Neural cell (in vitro differentiated cells): ENCODE measurements around the gene FOXD4. TPM values are rescaled to one million over a fixed set of nuclear protein-coding genes. Genes with fewer than 3 reads are reported as not detected.
A peak's percentile ranks its signal among the peaks of the same experiment; 100 is the strongest.
"Not testable (repeated sequence)": the region's sequence is repeated elsewhere in the genome, so short reads cannot be mapped to it uniquely, and the experiment has no call there.

Source experiments
- H2AFZ ChIP-seq: fragments of 200-600, 300-800 bp; sonication (generic), shearing (Covaris generic); 2 replicates; pipeline ENCODE4 v1.6.0; 2014; ENCODE audit warnings: low read depth, mild to moderate bottlenecking, antibody characterized with exemption, low read length, moderate library complexity
- H3F3A ChIP-seq: fragments of 200-600 bp; shearing (Covaris generic); 2 replicates; pipeline ENCODE4 v1.6.1; 2016; ENCODE audit warnings: mild to moderate bottlenecking, moderate library complexity, mixed read lengths, antibody characterized with exemption, low read length; ENCODE audit not compliant: insufficient read depth, poor library complexity, severe bottlenecking
- H3K27ac ChIP-seq: fragments of 200-600, 300-800 bp; sonication (generic), shearing (Covaris generic); 2 replicates; pipeline ENCODE4 v1.5.1; 2014; ENCODE audit warnings: mild to moderate bottlenecking, low read length, moderate library complexity
- H3K27me3 ChIP-seq: fragments of 300-800, 200-600 bp; sonication (generic), shearing (Covaris generic); 2 replicates; pipeline ENCODE4 v1.6.0; 2014; ENCODE audit warnings: mild to moderate bottlenecking, low read depth, low read length, moderate library complexity; ENCODE audit not compliant: insufficient read depth
- H3K36me3 ChIP-seq: fragments of 300-800, 200-600 bp; sonication (generic), shearing (Covaris generic); 2 replicates; pipeline ENCODE4 v1.5.1; 2014; ENCODE audit warnings: mild to moderate bottlenecking, antibody characterized with exemption, low read length, moderate library complexity; ENCODE audit not compliant: insufficient read depth
- H3K4me2 ChIP-seq: fragments of 300-800, 200-600 bp; sonication (generic), shearing (Covaris generic); 2 replicates; pipeline ENCODE4 v1.6.0; 2014; ENCODE audit warnings: mild to moderate bottlenecking, low read length
- H3K4me3 ChIP-seq: fragments of 300-800, 200-600 bp; sonication (generic), shearing (Covaris generic); 2 replicates; pipeline ENCODE4 v1.5.1; 2014; ENCODE audit warnings: mild to moderate bottlenecking, low read length, moderate library complexity
- H3K79me2 ChIP-seq: fragments of 200-600 bp; shearing (Covaris generic); replicated peaks from 2 replicates; pipeline ENCODE4 v1.6.0; 2014; ENCODE audit warnings: mild to moderate bottlenecking, low read length, moderate library complexity; ENCODE audit not compliant: insufficient read depth
- H3K9ac ChIP-seq: fragments of 300-800, 200-600 bp; sonication (generic), shearing (Covaris generic); 2 replicates; pipeline ENCODE4 v1.6.1; 2016; ENCODE audit warnings: mild to moderate bottlenecking, low read length, mixed read lengths
- H3K9me2 ChIP-seq: fragments of 200-600 bp; shearing (Covaris generic); 2 replicates; pipeline ENCODE4 v1.6.1; 2016; ENCODE audit warnings: mild to moderate bottlenecking, low read length, mixed read lengths; ENCODE audit not compliant: insufficient read depth
- H3K9me3 ChIP-seq: fragments of 200-600, 300-800 bp; sonication (generic), shearing (Covaris generic); 2 replicates; pipeline ENCODE4 v1.6.1; 2016; ENCODE audit warnings: mild to moderate bottlenecking, mixed run types, low read length, moderate library complexity, mixed read lengths
- H4K20me1 ChIP-seq: fragments of 200-600 bp; shearing (Covaris generic); 2 replicates; pipeline ENCODE4 v1.6.1; 2016; ENCODE audit warnings: mild to moderate bottlenecking, mixed run types; ENCODE audit not compliant: insufficient read depth
- EZH2 ChIP-seq: fragments of 200-600, 300-800 bp; shearing (Covaris generic), sonication (generic); IDR thresholded peaks from 2 replicates; pipeline ENCODE4 v1.6.1; 2014; ENCODE audit warnings: antibody characterized with exemption, low read length, borderline replicate concordance, mild to moderate bottlenecking; ENCODE audit not compliant: insufficient read depth, poor library complexity, severe bottlenecking
- POLR2AphosphoS5 ChIP-seq: IDR thresholded peaks from 2 replicates; pipeline ENCODE4 v1.6.1; 2012
- polyA plus RNA-seq: library from polyadenylated mRNA; depleted of rRNA; stranded (reverse); fragments of >200 nt; gene quantifications from 2 replicates; pipeline ENCODE4 v1.2.3, GENCODE V29; 2014

FOXD4 gene
- polyA plus RNA-seq, 1 donor from 2014 or later: 2.5 TPM

GRCh38 chr9:116239-117077, 1.8 kb downstream of the FOXD4 start:
- H3K36me3 ChIP-seq, H3F3A ChIP-seq, H3K27ac ChIP-seq, H4K20me1 ChIP-seq, H3K4me3 ChIP-seq, H2AFZ ChIP-seq, H3K9me3 ChIP-seq, H3K79me2 ChIP-seq, H3K9ac ChIP-seq, H3K4me2 ChIP-seq, H3K9me2 ChIP-seq: not testable (repeated sequence)
- peak; percentile 13 for TF ChIP-seq POLR2AphosphoS5
- H3K27me3 ChIP-seq: peaks cover 55% of the 10 kb centered on the region

- not testable (repeated sequence) for H4K20me1 ChIP-seq, H3K9me3 ChIP-seq, H3K9me2 ChIP-seq, H3K36me3 ChIP-seq, H3K27ac ChIP-seq, H3K79me2 ChIP-seq, H2AFZ ChIP-seq, H3F3A ChIP-seq, H3K4me3 ChIP-seq, H3K4me2 ChIP-seq, H3K9ac ChIP-seq
- peaks cover 58% of the 10 kb centered on the region for H3K27me3 ChIP-seq
Observed at GRCh38 chr9:115118-115451, 3.1 kb downstream of the FOXD4 start.

- not testable (repeated sequence) for H3K4me2 ChIP-seq, H4K20me1 ChIP-seq, H3K36me3 ChIP-seq, H3K27ac ChIP-seq, H3F3A ChIP-seq, H2AFZ ChIP-seq, H3K9me2 ChIP-seq, H3K9ac ChIP-seq, H3K79me2 ChIP-seq, H3K9me3 ChIP-seq
- peak; percentile 27 for TF ChIP-seq POLR2AphosphoS5
- Histone ChIP-seq H3K27me3 (peaks cover 62% of the 10 kb centered on the region), H3K4me3 (peak overlapping the region; percentile 55)
Observed at GRCh38 chr9:114267-115117, 3.7 kb downstream of the FOXD4 start.

- peak overlapping the region; percentile 55 for H3K4me3 ChIP-seq
- not testable (repeated sequence) for H3K27ac ChIP-seq, H4K20me1 ChIP-seq, H3K9ac ChIP-seq, H2AFZ ChIP-seq, H3K9me2 ChIP-seq, H3K9me3 ChIP-seq, H3K79me2 ChIP-seq, H3F3A ChIP-seq, H3K36me3 ChIP-seq, H3K4me2 ChIP-seq
- TF ChIP-seq EZH2 (peak; percentile 99), POLR2AphosphoS5 (peak; percentile 35)
- H3K27me3 ChIP-seq: peaks cover 70% of the 10 kb centered on the region
Observed at GRCh38 chr9:113468-114266, 4.5 kb downstream of the FOXD4 start.
